Astrocyte (in vitro differentiated cells and primary cell): ENCODE data around the gene C1orf226.

ENCODE experiments used
- CTCF ChIP-seq: IDR thresholded peaks from 2 replicates; pipeline ENCODE4 v1.5.1; 2011; ENCODE audit warnings: low read depth, mild to moderate bottlenecking, inconsistent platforms, low read length, moderate library complexity; ENCODE audit not compliant: insufficient read depth
- EZH2 ChIP-seq: IDR thresholded peaks from 2 replicates; pipeline ENCODE4 v1.6.1; 2012; ENCODE audit warnings: mild to moderate bottlenecking, low read length, inconsistent platforms; ENCODE audit not compliant: insufficient read depth

GRCh38 chr1:162397943-162398560, 16.5 kb downstream of the C1orf226 start:
- TF ChIP-seq EZH2 (no peak), CTCF (no peak)
